Measurements from ENCODE around the gene CXXC4. TPM values are rescaled to one million over a fixed set of nuclear protein-coding genes. Genes with fewer than 3 reads are reported as not detected.

CXXC4 gene
- total RNA-seq, 1 donor from 2014 or later: 0.05 TPM

- DNase-seq (ENCODE audit: low read depth): no peak
Measured at GRCh38 chr4:104420766-104421165, 73.9 kb downstream of the CXXC4 start.

Measured in renal cortical epithelial cell (primary cell).